BE2C (cell line): ENCODE data around the gene FOLR1.
A peak's percentile ranks its signal among the peaks of the same experiment; 100 is the strongest.

Source experiments
- DNase-seq: peaks from one replicate; pipeline ENCODE4 v3.0.0-alpha.2; 2020
- H3K27me3 ChIP-seq: fragments of 250-450 bp; sonication (Bioruptor Pico); 2 replicates; pipeline ENCODE4 v1.5.1; 2020; ENCODE audit warnings: mild to moderate bottlenecking
- H3K36me3 ChIP-seq: fragments of 250-450 bp; sonication (Bioruptor Pico); 2 replicates; pipeline ENCODE4 v1.5.1; 2020; ENCODE audit warnings: mild to moderate bottlenecking
- H3K4me1 ChIP-seq: fragments of 250-450 bp; sonication (Bioruptor Pico); 2 replicates; pipeline ENCODE4 v1.5.1; 2020
- H3K4me3 ChIP-seq: 2 replicates; pipeline ENCODE4 v1.5.1; 2011; ENCODE audit warnings: low read depth, low read length
- H3K9me3 ChIP-seq: fragments of 250-450 bp; sonication (Bioruptor Pico); 2 replicates; pipeline ENCODE4 v1.5.1; 2020
- TF ChIP-seq, protein P1 (sequence below): IDR thresholded peaks from 2 replicates; pipeline ENCODE4 v1.5.1; 2012; ENCODE audit warnings: mild to moderate bottlenecking, low read depth, low read length

Gene FOLR1

DNA sequence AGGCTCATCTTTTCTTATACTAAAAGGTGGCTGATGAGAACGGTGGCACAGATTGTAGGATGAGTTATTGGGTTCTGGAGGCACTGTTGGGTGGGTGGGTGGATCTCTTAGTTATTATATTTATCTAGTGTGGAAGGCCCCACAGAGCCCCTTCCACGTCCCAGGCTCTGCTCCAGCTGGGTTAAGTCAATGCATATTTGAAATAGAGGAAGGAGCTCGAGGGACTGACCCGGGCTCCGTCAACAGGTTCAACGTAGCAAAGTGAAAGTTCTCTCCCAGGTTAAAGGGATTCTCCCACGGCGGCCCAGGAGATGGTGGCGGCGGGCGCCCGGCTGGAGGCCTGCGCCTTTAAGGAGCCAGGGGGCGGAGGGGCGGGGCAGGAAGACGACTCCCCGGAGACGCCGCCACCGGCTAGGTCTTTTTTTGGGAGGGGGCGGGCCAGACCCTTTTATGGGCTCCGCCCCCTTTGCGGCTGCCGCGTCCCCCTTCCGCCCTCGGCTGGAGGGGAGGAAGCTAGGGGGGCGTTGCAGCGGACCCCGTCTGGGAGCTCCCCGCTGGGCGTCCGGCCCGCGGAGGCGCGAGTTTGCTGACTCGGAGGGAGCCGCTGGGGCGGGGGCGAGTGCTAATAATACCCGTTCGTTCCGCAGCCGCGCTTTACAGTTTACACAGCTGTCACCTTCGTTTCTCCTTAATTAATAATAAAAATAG, 31.1 kb downstream of the FOLR1 start:
- Histone ChIP-seq H3K27me3 (no peaks in the 10 kb centered on the region), H3K36me3 (peaks cover 3% of the 10 kb centered on the region), H3K4me3 (peak overlapping the region; percentile 79), H3K9me3 (no peaks in the 10 kb centered on the region), H3K4me1 (peaks cover 8% of the 10 kb centered on the region)
- TF ChIP-seq, protein P1, sequence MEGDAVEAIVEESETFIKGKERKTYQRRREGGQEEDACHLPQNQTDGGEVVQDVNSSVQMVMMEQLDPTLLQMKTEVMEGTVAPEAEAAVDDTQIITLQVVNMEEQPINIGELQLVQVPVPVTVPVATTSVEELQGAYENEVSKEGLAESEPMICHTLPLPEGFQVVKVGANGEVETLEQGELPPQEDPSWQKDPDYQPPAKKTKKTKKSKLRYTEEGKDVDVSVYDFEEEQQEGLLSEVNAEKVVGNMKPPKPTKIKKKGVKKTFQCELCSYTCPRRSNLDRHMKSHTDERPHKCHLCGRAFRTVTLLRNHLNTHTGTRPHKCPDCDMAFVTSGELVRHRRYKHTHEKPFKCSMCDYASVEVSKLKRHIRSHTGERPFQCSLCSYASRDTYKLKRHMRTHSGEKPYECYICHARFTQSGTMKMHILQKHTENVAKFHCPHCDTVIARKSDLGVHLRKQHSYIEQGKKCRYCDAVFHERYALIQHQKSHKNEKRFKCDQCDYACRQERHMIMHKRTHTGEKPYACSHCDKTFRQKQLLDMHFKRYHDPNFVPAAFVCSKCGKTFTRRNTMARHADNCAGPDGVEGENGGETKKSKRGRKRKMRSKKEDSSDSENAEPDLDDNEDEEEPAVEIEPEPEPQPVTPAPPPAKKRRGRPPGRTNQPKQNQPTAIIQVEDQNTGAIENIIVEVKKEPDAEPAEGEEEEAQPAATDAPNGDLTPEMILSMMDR, result no peak
- DNase-seq, result peak; percentile 93

DNA sequence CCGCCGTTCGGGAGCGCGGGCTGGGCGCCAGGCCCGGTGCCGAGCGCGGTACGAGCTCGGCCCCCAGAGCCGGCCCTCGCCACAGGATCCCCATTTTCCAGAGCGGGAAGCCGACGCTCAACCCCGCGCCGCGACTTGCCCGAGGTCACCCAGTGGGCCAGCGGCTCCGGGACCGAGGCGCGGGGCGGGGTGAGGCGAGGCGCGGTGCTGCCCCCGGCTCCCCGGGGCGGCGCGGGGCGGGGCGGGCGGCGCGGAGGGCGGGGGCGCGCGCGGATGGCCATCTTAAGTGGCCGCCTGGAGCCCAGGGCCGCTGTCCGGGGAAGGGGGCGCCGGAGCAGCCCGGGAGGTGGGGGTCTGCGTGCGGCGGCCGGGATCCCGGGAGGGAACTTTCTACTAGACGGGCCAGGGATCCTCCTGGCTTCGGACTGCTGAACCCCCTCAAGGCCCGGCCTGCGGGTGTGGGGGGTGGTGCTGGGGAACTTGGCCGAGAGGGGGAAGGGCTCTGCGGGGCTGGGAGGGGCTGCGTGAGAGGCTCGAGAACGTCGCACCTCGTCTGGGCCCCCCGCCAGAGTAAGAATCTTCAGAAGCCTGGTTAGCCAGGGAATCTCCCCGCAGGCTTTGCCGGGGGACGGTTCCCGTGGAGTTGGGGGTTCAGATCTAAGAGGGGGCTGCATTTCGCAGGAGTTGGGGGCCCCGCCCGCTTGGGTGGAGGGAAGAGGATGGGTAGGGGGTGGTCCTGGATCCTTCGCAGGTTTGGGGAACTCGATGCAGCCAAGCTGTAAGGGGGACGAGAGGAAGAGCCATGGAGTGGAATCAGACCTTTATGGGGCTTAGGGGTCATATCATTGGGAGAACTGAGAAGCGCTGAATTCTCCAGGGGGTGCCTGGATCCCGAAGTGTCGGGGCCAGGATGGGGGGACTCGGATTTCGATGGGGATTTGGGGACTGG, 31.9 kb downstream of the FOLR1 start:
- TF ChIP-seq, protein P1, result no peak
- H3K4me3 ChIP-seq, result peak overlapping the region; percentile 79
- peaks cover 12% of the 10 kb centered on the region for H3K36me3 ChIP-seq
- no peaks in the 10 kb centered on the region for H3K27me3 ChIP-seq
- H3K9me3 ChIP-seq, result no peaks in the 10 kb centered on the region
- DNase-seq, result peak; percentile 74
- peaks cover 8% of the 10 kb centered on the region for H3K4me1 ChIP-seq

DNA sequence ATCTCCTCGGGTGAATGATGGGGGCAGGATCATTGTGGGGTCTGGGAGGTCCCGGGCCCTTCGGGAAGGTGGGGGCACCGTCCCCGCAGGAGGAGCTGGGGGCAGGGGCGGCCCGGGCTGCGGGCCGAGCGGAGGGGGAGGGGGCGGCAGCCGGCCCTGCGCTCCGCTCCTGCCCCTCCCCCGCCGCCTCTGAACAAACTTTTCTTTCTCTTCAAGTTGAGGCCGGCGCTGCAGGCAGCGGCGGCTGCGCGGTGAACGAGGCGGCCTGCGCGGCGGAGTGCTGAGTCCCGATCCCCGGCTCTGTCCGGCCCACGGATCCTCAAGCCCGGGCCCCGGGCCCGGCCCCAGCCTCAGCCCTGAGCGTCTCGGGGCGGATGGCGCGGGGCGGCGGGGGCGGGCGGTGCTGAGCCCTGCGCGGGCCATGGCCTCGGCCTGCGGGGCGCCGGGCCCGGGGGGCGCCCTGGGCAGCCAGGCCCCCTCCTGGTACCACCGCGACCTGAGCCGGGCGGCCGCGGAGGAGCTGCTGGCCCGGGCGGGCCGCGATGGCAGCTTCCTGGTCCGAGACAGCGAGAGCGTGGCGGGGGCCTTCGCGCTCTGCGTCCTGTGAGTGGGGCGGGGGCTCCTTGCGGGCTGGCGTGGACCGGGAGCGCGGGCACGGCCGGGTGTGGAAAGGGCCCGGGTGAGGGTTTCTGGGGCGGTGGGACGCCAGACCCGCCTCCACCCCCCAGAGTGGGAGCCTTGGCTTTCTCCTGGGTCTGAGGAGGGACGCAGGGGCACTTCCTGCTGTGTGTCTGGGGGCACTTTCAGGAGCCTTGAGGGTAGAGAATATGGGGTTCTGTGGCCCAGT, 32.8 kb downstream of the FOLR1 start, which contains the start of gene INPPL1:
TSS of gene INPPL1 (plus strand) at position 204 of the 847 bp plus-strand sequence. CDS start at position 422, 218 bp downstream.
- Histone ChIP-seq H3K4me3 (peak within 1 kb of the TSS; percentile 79), H3K9me3 (no peaks in the 10 kb centered on the region), H3K27me3 (no peaks in the 10 kb centered on the region), H3K36me3 (peaks cover 21% of the 10 kb centered on the region), H3K4me1 (peaks cover 8% of the 10 kb centered on the region)
- peak; percentile 63 for DNase-seq
- TF ChIP-seq, protein P1, result no peak

DNA sequence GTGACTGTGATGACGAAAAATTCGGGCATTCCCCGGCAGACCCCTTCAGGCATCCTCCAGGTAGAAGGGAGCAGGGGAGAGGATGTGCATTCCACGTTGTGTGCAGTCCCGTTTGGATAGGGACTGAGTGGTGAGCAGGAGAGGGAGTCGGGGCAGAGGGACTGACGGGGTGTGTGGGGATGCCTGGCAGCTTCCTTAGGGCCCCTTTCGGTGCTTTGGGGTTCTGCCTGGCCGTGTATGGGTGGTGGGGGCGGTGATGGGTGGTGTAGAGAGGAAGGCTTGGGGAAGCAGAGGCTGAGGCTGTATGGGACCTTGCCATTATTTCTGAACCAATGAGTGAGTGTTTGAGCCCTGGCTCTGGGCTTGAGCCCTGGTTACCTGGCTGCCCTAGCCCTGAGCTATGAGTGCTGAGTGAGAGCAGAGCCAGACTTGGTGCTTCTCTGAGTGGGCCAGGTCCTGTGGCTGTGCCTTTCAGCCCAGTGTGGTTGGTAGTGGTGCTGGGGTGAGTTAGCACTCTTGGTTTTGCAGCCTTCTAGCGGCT, 33.5 kb downstream of the FOLR1 start:
- TF ChIP-seq, protein P1, result no peak
- peak overlapping the region; percentile 79 for H3K4me3 ChIP-seq
- H3K9me3 ChIP-seq, result no peaks in the 10 kb centered on the region
- H3K36me3 ChIP-seq, result peaks cover 28% of the 10 kb centered on the region
- no peaks in the 10 kb centered on the region for H3K27me3 ChIP-seq
- DNase-seq, result peak; percentile 22
- H3K4me1 ChIP-seq, result peaks cover 8% of the 10 kb centered on the region

DNA sequence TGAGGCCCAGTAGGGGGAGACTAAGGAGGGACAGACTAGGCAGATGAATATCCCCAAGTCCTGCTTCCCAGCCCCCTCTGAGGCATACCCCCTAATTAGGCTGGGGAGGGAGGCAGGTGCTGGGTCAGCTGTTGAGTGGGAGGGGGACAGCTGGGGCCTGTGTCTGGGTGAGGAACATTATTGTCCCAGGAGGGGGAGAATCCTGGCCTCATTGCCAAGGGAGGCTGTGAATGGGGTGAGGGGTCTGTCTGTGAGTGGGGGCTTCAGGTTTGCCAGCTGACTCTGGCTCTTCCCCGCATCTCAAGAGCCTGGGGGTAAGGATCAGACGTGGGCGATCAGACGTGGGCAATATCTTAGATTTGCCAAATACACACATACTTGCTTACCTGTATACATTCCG, 34.8 kb downstream of the FOLR1 start:
- Histone ChIP-seq H3K27me3 (no peaks in the 10 kb centered on the region), H3K4me3 (no peak overlapping the region), H3K4me1 (peaks cover 8% of the 10 kb centered on the region), H3K36me3 (peaks cover 40% of the 10 kb centered on the region), H3K9me3 (no peaks in the 10 kb centered on the region)
- TF ChIP-seq, protein P1, result no peak
- no peak for DNase-seq
